ENCODE measurements around the gene FBXW8.

DNA sequence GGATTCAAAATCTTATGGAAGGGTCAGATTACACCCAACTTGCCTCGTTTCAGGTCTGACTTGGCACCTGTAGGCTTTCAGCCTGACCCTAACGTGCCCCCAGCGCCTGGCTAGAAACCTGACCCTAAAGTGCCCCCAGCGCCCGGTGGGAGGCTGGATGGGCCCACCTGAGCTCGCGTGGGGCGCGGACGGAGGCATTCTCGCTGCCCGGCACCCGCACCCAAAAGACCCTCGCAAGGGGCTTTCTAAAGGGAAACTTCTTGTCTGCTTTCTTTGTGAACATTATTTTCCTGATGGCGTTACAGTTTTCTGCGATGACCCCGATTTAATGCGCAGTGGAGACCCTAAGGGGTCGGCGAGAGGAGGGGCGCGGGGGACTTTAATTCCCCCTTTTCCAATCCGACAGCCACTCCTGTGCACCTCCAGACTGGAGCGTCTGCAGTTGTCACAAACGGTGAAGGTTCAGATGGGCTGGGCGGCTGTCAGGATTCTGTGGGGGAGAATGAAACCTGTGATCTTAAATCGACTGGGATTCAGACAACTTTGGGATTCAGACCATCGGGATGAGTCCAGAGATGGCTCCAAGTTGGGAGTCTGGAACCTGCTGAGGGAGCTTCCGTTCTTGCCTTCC, 28.8 kb upstream of the FBXW8 start:
- TF ChIP-seq, protein P1, sequence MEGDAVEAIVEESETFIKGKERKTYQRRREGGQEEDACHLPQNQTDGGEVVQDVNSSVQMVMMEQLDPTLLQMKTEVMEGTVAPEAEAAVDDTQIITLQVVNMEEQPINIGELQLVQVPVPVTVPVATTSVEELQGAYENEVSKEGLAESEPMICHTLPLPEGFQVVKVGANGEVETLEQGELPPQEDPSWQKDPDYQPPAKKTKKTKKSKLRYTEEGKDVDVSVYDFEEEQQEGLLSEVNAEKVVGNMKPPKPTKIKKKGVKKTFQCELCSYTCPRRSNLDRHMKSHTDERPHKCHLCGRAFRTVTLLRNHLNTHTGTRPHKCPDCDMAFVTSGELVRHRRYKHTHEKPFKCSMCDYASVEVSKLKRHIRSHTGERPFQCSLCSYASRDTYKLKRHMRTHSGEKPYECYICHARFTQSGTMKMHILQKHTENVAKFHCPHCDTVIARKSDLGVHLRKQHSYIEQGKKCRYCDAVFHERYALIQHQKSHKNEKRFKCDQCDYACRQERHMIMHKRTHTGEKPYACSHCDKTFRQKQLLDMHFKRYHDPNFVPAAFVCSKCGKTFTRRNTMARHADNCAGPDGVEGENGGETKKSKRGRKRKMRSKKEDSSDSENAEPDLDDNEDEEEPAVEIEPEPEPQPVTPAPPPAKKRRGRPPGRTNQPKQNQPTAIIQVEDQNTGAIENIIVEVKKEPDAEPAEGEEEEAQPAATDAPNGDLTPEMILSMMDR (IDR thresholded peaks at IDR 0.05; ENCODE audit: poor library complexity) = no peak
- TF ChIP-seq EZH2 (IDR thresholded peaks at IDR 0.05; ENCODE audit: borderline replicate concordance) (peak; percentile 67), EZH2phosphoT487 (IDR thresholded peaks at IDR 0.05; ENCODE audit: low read depth, severe bottlenecking, unreplicated experiment) (no peak)
